ENCODE results near the gene SLC9A2.

SLC9A2 gene

DNA sequence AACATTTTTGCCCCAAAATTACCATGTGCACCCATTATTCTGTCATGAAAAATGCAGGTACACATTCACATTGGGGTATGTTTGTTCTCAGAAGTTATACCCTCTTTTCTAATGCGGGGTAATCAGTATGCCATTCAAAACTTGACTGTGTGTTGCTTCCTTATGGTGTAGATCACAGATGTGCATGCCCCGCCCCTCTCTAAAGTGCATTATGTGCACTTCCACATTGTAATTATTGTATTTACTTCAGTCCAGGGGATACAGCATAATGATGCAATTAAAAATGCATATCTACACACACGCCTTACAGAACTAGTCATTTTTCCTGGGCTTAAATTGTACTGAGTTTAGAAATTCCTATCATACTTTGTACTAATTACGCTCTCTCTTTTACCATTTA lies 48.8 kb downstream of the SLC9A2 start:
- DNase-seq (ENCODE audit: low read depth), result no peak
- H3K4me3 ChIP-seq (ENCODE audit: low read depth, low read length), result no peak overlapping the region
- TF ChIP-seq, protein P1, sequence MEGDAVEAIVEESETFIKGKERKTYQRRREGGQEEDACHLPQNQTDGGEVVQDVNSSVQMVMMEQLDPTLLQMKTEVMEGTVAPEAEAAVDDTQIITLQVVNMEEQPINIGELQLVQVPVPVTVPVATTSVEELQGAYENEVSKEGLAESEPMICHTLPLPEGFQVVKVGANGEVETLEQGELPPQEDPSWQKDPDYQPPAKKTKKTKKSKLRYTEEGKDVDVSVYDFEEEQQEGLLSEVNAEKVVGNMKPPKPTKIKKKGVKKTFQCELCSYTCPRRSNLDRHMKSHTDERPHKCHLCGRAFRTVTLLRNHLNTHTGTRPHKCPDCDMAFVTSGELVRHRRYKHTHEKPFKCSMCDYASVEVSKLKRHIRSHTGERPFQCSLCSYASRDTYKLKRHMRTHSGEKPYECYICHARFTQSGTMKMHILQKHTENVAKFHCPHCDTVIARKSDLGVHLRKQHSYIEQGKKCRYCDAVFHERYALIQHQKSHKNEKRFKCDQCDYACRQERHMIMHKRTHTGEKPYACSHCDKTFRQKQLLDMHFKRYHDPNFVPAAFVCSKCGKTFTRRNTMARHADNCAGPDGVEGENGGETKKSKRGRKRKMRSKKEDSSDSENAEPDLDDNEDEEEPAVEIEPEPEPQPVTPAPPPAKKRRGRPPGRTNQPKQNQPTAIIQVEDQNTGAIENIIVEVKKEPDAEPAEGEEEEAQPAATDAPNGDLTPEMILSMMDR (conservative IDR thresholded peaks at IDR 0.05; ENCODE audit: low read depth, low read length), result no peak

DNA sequence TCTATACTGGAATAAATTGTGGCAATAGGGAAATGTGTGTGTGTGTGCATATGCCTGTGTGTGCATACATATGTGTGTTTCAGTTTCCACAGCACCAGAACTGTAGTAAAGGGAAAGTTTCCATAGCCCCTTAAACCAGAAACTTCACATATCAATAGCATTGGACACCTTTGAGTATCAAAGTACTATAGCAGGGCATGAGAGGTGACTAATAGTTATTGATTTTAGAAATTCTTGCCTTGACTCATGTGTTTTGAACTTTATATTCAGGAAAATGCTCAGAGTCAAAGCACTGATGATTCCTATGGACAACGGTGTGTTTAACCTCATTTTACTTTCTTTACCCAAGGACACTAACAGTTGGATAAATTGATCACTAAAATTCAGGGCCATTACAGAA lies 50.0 kb downstream of the SLC9A2 start:
- no peak overlapping the region for H3K4me3 ChIP-seq (ENCODE audit: low read depth, low read length)
- TF ChIP-seq, protein P1 (conservative IDR thresholded peaks at IDR 0.05; ENCODE audit: low read depth, low read length), result no peak
- no peak for DNase-seq (ENCODE audit: low read depth)

DNA sequence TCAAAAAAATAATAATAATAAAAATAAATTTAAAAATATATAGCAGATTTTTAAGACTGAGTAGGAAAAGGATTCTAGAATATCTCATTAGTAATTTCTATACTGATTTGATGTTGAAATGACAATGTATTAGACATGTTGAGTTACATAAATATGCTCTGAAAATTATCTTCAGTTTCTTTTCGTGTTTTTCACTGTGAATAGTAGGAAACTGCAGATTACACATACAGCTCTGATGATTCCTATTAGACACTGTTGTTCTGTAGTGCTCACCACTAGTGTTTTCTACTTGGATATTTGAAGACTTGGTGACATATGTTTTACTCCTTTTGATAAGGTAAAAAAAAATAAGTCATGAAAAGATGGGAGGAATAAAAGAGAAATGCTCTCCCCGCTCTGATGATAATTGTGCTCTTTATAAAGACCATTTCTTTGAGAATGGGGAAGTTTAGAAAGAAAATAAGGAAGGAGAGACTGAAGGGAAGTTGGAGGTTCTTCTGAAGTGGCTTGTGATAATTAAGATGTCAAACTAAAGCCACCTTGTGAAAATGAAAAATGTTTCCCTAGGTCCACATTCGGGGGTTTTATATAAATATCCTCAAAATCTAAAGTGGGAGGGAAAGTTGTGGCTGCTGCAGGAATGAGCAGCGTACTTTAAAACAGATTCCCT lies 52.9 kb downstream of the SLC9A2 start:
- DNase-seq (ENCODE audit: low read depth), result no peak
- TF ChIP-seq, protein P1 (conservative IDR thresholded peaks at IDR 0.05; ENCODE audit: low read depth, low read length), result no peak
- no peak overlapping the region for H3K4me3 ChIP-seq (ENCODE audit: low read depth, low read length)

DNA sequence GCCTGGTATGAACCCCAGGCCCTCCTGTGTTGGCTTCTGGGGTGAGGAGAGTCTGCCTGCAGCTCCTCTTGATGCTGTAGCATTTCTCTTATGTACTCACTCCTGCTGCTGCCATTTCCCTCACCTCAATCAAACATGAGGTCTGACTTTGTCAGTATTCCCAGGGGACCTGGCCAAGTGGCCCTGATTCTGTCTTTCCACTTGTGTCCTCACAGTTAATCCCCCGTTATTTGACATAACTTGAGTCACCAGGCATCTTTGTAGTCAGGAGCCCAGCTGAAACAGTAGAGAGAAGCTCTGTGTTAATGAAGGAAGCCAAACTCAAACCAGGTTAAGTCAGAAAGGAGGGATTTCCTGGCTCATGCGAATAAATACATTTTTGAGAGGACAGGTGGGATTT lies 55.0 kb downstream of the SLC9A2 start:
- H3K4me3 ChIP-seq (ENCODE audit: low read depth, low read length), result no peak overlapping the region
- TF ChIP-seq, protein P1 (conservative IDR thresholded peaks at IDR 0.05; ENCODE audit: low read depth, low read length), result no peak
- DNase-seq (ENCODE audit: low read depth), result no peak

DNA sequence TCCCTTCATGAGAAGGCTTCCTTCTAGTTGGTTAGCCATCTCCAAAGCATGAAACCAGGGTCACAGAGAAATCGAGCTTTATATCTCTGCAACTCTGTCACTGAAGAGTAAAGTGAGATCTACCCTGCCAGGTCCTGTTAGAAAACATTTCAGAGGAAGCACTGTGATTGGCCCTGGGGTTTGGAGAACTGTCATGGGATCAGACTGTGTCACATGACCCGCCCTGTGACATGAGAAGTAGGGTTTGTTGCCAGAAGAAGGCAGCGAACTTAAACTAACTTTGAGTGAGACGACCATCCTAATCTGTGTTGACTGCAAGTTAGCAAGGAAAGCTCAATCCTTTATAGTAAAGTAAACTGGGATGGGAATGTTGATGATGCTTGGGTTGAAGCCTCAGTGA lies 55.5 kb downstream of the SLC9A2 start:
- TF ChIP-seq, protein P1 (conservative IDR thresholded peaks at IDR 0.05; ENCODE audit: low read depth, low read length), result no peak
- no peak overlapping the region for H3K4me3 ChIP-seq (ENCODE audit: low read depth, low read length)
- DNase-seq (ENCODE audit: low read depth), result no peak

DNA sequence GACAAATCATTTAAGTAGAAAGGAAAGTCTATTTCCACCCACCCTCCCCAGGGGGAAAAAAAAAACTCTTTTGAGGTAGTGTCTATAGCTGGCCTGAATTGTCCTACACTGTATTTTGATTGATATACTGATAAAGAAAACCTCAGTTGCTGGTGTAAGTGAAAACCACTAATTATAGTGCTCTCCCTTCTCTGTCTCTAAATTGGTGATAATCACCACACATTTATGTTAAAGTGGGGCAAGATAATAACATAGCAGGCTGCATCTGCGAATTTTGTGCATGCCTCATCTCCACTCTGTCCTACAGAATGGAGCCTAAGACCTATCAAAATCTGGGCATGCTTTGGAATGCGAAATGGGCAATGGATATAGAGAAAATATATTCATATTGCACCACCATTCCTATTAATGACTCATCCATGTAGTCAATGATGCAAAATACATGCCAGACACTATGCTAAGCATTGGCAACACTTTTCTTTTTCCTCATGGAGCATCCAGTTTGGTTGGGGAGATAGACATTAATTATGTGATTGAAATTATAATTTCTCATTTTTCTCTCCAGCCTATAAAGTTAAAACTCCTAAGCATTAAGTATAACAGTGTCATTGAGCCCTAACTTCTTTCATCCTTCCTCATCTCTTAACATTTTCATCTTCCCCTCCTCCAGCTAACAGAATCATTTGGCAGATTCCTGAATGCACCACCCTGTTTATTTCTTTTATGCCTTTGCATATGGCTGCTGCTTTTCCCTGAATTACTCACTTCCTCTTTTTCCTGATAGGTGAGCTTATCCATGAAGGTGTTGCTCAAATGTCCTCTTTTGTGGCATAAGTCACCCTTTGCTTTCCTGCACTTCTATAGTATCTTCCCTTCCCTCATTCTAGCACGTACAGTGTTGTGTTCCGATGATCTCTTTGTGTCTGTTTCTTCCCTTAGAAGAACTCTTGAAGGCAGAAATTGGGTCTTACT lies 58.2 kb downstream of the SLC9A2 start:
- TF ChIP-seq, protein P1 (conservative IDR thresholded peaks at IDR 0.05; ENCODE audit: low read depth, low read length), result no peak
- no peak for DNase-seq (ENCODE audit: low read depth)
- H3K4me3 ChIP-seq (ENCODE audit: low read depth, low read length), result no peak overlapping the region
